Thyroid gland (tissue), 4 donors: Measurements from ENCODE around the gene ERBB2. TPM values are rescaled to one million over a fixed set of nuclear protein-coding genes. Genes with fewer than 3 reads are reported as not detected.

Source experiments
- DNase-seq, 2 donors: peaks; one replicate each; pipeline ENCODE4 v3.0.0-alpha.2; 2019
- H3K27ac ChIP-seq, 3 donors: fragments of 200-600 bp; sonication (generic); 1 replicate in 2 of 3; 2 replicates in 1 of 3; pipeline ENCODE4 v1.5.1; 2016 to 2019; ENCODE audit warnings: mild to moderate bottlenecking in 1 of 3, moderate library complexity in 1 of 3
- H3K27me3 ChIP-seq: fragments of 200-600 bp; sonication (generic); one replicate; pipeline ENCODE4 v1.5.1; 2019
- H3K36me3 ChIP-seq, 2 donors: fragments of 200-600 bp; sonication (generic); one replicate each; pipeline ENCODE4 v1.5.1; 2016 to 2019
- H3K4me1 ChIP-seq, 2 donors: fragments of 200-600 bp; sonication (generic); one replicate each; pipeline ENCODE4 v1.5.1; 2017 to 2019
- H3K4me3 ChIP-seq, 3 donors: fragments of 200-600 bp; sonication (generic); replicated peaks in 1 of 3; 1 replicate in 2 of 3; 2 replicates in 1 of 3; pipeline ENCODE4 v1.5.1; 2016; ENCODE audit warnings: mild to moderate bottlenecking in 1 of 3
- H3K9me3 ChIP-seq: fragments of 200-600 bp; sonication (generic); one replicate; pipeline ENCODE4 v1.5.1; 2017
- CTCF ChIP-seq, 6 experiments: fragments of 200-600 bp in 3 of 6; fragments of 450-650 bp in 3 of 6; sonication (generic) in 3 of 6; IDR thresholded peaks; one replicate each; pipeline ENCODE4 v1.5.1; 2016 to 2019; ENCODE audit warnings: antibody characterized with exemption in 6 of 6, mild to moderate bottlenecking in 2 of 6, inconsistent platforms in 1 of 6, moderate library complexity in 1 of 6
- POLR2A ChIP-seq, 2 donors: fragments of 450-650 bp; IDR thresholded peaks; one replicate each; pipeline ENCODE4 v1.6.1; 2017; ENCODE audit warnings: antibody characterized with exemption in 2 of 2, mild to moderate bottlenecking in 2 of 2, moderate library complexity in 1 of 2
- WGBS, 2 donors: methylation state at CpG; one replicate each; pipeline ENCODE4 v1.1.5; 2017; 5-methylcytosine and 5-hydroxymethylcytosine counted together
- intact Hi-C: fragments of 100-400 bp; cut with DNase I; formaldehyde crosslinking; loops from one replicate; pipeline ENCODE4 v1.15.1; 2023
- total RNA-seq, 4 donors: library from RNA; depleted of rRNA; stranded (reverse); fragments of >200 nt; gene quantifications; one replicate each; pipeline ENCODE4 v1.2.3, GENCODE V29; 2016

ERBB2 gene
- total RNA-seq, 4 donors from 2014 or later, result 74.3 to 170 (median 139) TPM

- H3K36me3 ChIP-seq, result no peaks in the 10 kb centered on the region
- WGBS, 2 donors, result 71% methylated on average over 14 of the region's 14 CpGs
- peak; percentile 54 to 70 for DNase-seq
- H3K27ac ChIP-seq, result no peak overlapping the region
- H3K9me3 ChIP-seq, result no peaks in the 10 kb centered on the region
- no peaks in the 10 kb centered on the region for H3K27me3 ChIP-seq
- intact Hi-C loops, result no loop called here
- TF ChIP-seq POLR2A (IDR thresholded peaks at IDR 0.05), result no peak
- TF ChIP-seq CTCF (IDR thresholded peaks at IDR 0.05), result peak; percentile 41 to 86 (median 51)
- H3K4me1 ChIP-seq, result peaks cover 6 to 19% of the 10 kb centered on the region in 2 donors
- no peak overlapping the region for H3K4me3 ChIP-seq
These were observed 46.1 kb upstream of the ERBB2 start for GRCh38 chr17:39653662-39654331.

DNA sequence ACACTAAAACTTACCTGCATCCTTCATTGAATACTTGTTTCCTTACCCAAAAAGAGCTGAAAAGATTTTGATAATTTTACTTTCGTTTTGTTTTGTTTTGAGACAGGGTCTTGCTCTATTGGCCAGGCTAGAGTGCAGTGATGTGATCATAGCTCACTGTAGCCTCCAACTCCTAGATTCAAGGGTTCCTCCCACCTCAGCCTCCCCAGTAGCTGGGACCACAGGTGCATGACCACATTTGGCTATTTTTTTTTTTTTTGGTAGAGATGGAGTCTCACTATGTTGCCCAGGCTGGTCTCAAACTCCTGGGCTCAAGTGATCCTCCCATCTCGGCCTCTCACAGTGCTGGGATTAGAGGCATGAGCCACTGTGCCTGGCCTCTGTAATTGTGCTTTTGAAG, 44.8 kb upstream of the ERBB2 start:
- peaks cover 6 to 19% of the 10 kb centered on the region in 2 donors for H3K4me1 ChIP-seq
- DNase-seq, result no peak
- TF ChIP-seq CTCF (IDR thresholded peaks at IDR 0.05) (no peak), POLR2A (IDR thresholded peaks at IDR 0.05) (no peak)
- H3K27me3 ChIP-seq, result no peaks in the 10 kb centered on the region
- intact Hi-C loops, result no loop called here
- H3K9me3 ChIP-seq, result no peaks in the 10 kb centered on the region
- 88 to 91% methylated on average over 2 of the region's 2 CpGs for WGBS, 2 donors
- no peak overlapping the region for H3K27ac ChIP-seq
- H3K4me3 ChIP-seq, result no peak overlapping the region
- peaks cover 6% of the 10 kb centered on the region in 2 donors for H3K36me3 ChIP-seq

DNA sequence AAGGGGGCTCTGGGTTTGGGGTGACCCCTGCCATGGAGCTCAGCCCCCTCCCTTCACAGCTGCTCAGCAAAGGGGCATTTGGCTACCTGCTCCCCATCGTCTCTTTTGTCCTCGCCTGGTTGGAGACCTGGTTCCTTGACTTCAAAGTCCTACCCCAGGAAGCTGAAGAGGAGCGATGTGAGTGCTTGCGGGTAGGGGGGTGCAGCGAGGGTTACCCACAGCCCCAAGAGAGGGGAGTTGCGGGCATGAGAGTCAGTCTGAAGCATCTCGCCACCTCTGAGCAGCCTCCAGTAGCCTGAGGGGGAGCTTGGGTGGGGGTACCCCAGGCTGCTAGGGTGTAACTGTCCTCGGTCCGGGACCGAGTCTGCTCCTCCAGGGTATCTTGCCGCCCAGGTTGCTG, 41.5 kb upstream of the ERBB2 start:
- Histone ChIP-seq H3K27me3 (no peaks in the 10 kb centered on the region), H3K4me1 (peaks cover 14 to 16% of the 10 kb centered on the region in 2 donors), H3K27ac (no peak overlapping the region), H3K36me3 (peaks cover 17 to 18% of the 10 kb centered on the region in 2 donors), H3K4me3 (no peak overlapping the region), H3K9me3 (no peaks in the 10 kb centered on the region)
- DNase-seq, result no peak
- no peak for TF ChIP-seq CTCF (IDR thresholded peaks at IDR 0.05)
- TF ChIP-seq POLR2A (IDR thresholded peaks at IDR 0.05), result no peak
- WGBS, 2 donors, result 94 to 97% methylated on average over 11 of the region's 11 CpGs
- intact Hi-C loops, result no loop called here

- 92 to 95% methylated on average over 3 of the region's 3 CpGs for WGBS, 2 donors
- peaks cover 17 to 18% of the 10 kb centered on the region in 2 donors for H3K36me3 ChIP-seq
- H3K27me3 ChIP-seq, result no peaks in the 10 kb centered on the region
- H3K4me3 ChIP-seq, result no peak overlapping the region
- peak overlapping the region in 2 of 3 donors; percentile 12 to 79 for H3K27ac ChIP-seq
- H3K9me3 ChIP-seq, result no peaks in the 10 kb centered on the region
- TF ChIP-seq CTCF (IDR thresholded peaks at IDR 0.05) (no peak), POLR2A (IDR thresholded peaks at IDR 0.05) (no peak)
- no peak for DNase-seq
- intact Hi-C loops, result no loop called here
- peaks cover 15 to 20% of the 10 kb centered on the region in 2 donors for H3K4me1 ChIP-seq
These were observed 41.1 kb upstream of the ERBB2 start for GRCh38 chr17:39658760-39659159.

DNA sequence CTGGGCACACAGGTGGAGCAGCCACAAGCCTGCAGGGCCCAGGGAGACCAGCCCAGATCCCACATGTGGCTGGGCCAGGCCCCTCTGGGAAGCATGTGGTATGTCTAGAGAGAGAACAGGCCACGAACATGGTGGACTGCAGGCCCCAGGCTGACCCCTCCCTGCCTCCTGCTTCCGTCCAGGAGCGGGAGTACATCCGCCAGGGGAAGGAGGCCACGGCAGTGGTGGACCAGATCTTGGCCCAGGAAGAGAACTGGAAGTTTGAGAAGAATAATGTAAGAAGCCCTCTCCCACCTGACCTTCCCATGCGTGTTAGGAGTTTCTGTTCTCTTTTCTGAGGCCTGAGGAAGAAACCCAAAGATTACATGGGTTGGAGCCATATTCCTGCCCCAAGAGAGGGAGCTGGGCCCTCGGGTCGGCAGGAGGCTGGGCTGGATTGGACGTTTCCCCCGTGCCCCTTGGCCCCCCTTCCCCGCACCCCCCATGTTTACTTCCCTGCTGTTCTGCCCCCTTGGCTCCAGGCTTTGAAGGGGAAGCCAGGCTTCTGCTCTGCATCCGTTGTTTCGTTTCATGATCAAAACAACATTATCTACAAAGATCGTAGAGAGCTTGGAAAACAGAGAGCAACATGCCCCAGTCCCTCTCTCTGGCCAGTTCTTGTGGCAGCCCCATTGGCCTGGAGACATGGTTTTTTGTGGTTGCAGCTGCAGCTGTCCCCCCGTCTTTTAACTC, 40.4 kb upstream of the ERBB2 start:
- no peaks in the 10 kb centered on the region for H3K27me3 ChIP-seq
- intact Hi-C loops, result no loop called here
- DNase-seq, result no peak
- WGBS, 2 donors, result 67 to 69% methylated on average over 15 of the region's 15 CpGs
- H3K4me1 ChIP-seq, result peaks cover 15 to 27% of the 10 kb centered on the region in 2 donors
- no peaks in the 10 kb centered on the region for H3K9me3 ChIP-seq
- H3K27ac ChIP-seq, result peak overlapping the region; percentile 12 to 79 (median 35)
- H3K36me3 ChIP-seq, result peaks cover 17 to 18% of the 10 kb centered on the region in 2 donors
- no peak for TF ChIP-seq CTCF (IDR thresholded peaks at IDR 0.05)
- TF ChIP-seq POLR2A (IDR thresholded peaks at IDR 0.05), result no peak
- H3K4me3 ChIP-seq, result no peak overlapping the region
